T-helper 9 cell (primary cell): ENCODE measurements around the gene MBD3L3.
"Not testable (repeated sequence)": the region's sequence is repeated elsewhere in the genome, so short reads cannot be mapped to it uniquely, and the experiment has no call there.

Experiments used
- DNase-seq: peaks from one replicate; pipeline ENCODE4 v3.0.0-alpha.2; 2020

Gene MBD3L3

GRCh38 chr19:7063339-7063738, 4.9 kb upstream of the MBD3L3 start:
- no peak for DNase-seq

- not testable (repeated sequence) for DNase-seq
These were observed 1.5 kb upstream of the MBD3L3 start for GRCh38 chr19:7059977-7060376.

- not testable (repeated sequence) for DNase-seq
These were observed 2.1 kb downstream of the MBD3L3 start for GRCh38 chr19:7056371-7056770.

- DNase-seq: not testable (repeated sequence)
These were observed 2.8 kb downstream of the MBD3L3 start for GRCh38 chr19:7055679-7056078.

GRCh38 chr19:7054635-7055368, 3.7 kb downstream of the MBD3L3 start:
- not testable (repeated sequence) for DNase-seq

GRCh38 chr19:7052896-7053295, 5.6 kb downstream of the MBD3L3 start:
- DNase-seq: not testable (repeated sequence)

- not testable (repeated sequence) for DNase-seq
These were observed 7.1 kb downstream of the MBD3L3 start for GRCh38 chr19:7051421-7051820.

- not testable (repeated sequence) for DNase-seq
These were observed 9.5 kb downstream of the MBD3L3 start, which contains the start of gene MBD3L2 for GRCh38 chr19:7049021-7049420. MBD3L2 (plus strand) TSS chr19:7049321; CDS start chr19:7049374, 53 bp downstream.

GRCh38 chr19:7041563-7041962, 16.9 kb downstream of the MBD3L3 start:
- not testable (repeated sequence) for DNase-seq

- not testable (repeated sequence) for DNase-seq
These were observed 18.4 kb downstream of the MBD3L3 start, which contains the start of gene MBD3L4 for GRCh38 chr19:7040079-7040478. MBD3L4 (minus strand) TSS chr19:7040179; CDS start chr19:7040144, 35 bp downstream.

GRCh38 chr19:7030278-7030677, 28.2 kb downstream of the MBD3L3 start, which contains the start of gene MBD3L5:
MBD3L5 (plus strand) TSS chr19:7030578; CDS start chr19:7030612, 34 bp downstream.
- not testable (repeated sequence) for DNase-seq

GRCh38 chr19:7028790-7029189, 29.7 kb downstream of the MBD3L3 start:
- DNase-seq: not testable (repeated sequence)

GRCh38 chr19:7021331-7021730, 37.1 kb downstream of the MBD3L3 start, which contains the start of gene MBD3L2B:
MBD3L2B (minus strand) TSS chr19:7021431; CDS start chr19:7021397, 34 bp downstream.
- DNase-seq: not testable (repeated sequence)

- no peak for DNase-seq
These were observed 39.6 kb downstream of the MBD3L3 start for GRCh38 chr19:7018828-7019227.

- no peak for DNase-seq
These were observed 44.8 kb downstream of the MBD3L3 start for GRCh38 chr19:7013678-7014077.

GRCh38 chr19:7010722-7011593, 47.5 kb downstream of the MBD3L3 start:
- DNase-seq: no peak

- no peak for DNase-seq
These were observed 50.6 kb downstream of the MBD3L3 start for GRCh38 chr19:7007859-7008258.
